H1 (cell line): Measurements from ENCODE around the gene SLC2A4RG. TPM values are rescaled to one million over a fixed set of nuclear protein-coding genes. Genes with fewer than 3 reads are reported as not detected.

ENCODE experiments used
- BCL11A ChIP-seq, 2 experiments: IDR thresholded peaks; one replicate each; pipeline ENCODE4 v1.6.1; 2011; ENCODE audit warnings: low read depth in 2 of 2, low read length in 2 of 2, mild to moderate bottlenecking in 2 of 2
- CBX5 ChIP-seq: fragments of 300-800, 300-1000 bp; sonication (generic); IDR thresholded peaks from 2 replicates; pipeline ENCODE4 v1.7.1; 2016; ENCODE audit warnings: antibody characterized with exemption, low read length, low read depth
- E2F6 ChIP-seq: IDR thresholded peaks from 2 replicates; pipeline ENCODE4 v1.6.1; 2012; ENCODE audit warnings: inconsistent platforms
- SAP30 ChIP-seq: fragments of 300-600 bp; sonication (generic); IDR thresholded peaks from 2 replicates; pipeline ENCODE4 v1.7.1; 2012; ENCODE audit warnings: low read length, moderate library complexity, mild to moderate bottlenecking, inconsistent platforms; ENCODE audit not compliant: insufficient read depth, insufficient replicate concordance
- SIRT6 ChIP-seq: IDR thresholded peaks from one replicate; pipeline ENCODE4 v1.7.1; 2012; ENCODE audit warnings: low read length, inconsistent platforms
- SP4 ChIP-seq: IDR thresholded peaks from 2 replicates; pipeline ENCODE4 v1.6.1; 2012; ENCODE audit warnings: low read length, inconsistent platforms
- SUZ12 ChIP-seq: fragments of 200-600 bp; sonication (generic); IDR thresholded peaks from 2 replicates; pipeline ENCODE4 v1.6.1; 2012; ENCODE audit warnings: mild to moderate bottlenecking, inconsistent platforms, low read length, moderate library complexity, mixed read lengths
- polyA plus RNA-seq, 7 experiments: library from polyadenylated mRNA; depleted of rRNA in 3 of 7; stranded (reverse) in 5 of 7; unstranded in 2 of 7; fragments of >200 nt in 5 of 7; fragments of 200-250 nt in 2 of 7; gene quantifications; 1 replicate in 5 of 7; 2 replicates in 1 of 7; 4 replicates in 1 of 7; pipeline versions ENCODE4 v1.2.1 to v1.2.3, GENCODE V29; 2011 to 2013; ENCODE audit warnings: missing spikeins in 2 of 7, mixed read lengths in 2 of 7
- total RNA-seq: library from RNA; stranded (reverse); fragmentation: NEBNext Ultra II Directional; extraction: Animal tissue kit (Norgen Biotek cat#: 25700); gene quantifications from 2 replicates; pipeline ENCODE4 v1.2.1, GENCODE V29; 2021

The SLC2A4RG gene
- total and polyA plus RNA-seq, 2 of the 8 experiments (the other 6 are each of a cell fraction or from before 2014, with no cell fraction given): 15.9 to 29.1 TPM

DNA sequence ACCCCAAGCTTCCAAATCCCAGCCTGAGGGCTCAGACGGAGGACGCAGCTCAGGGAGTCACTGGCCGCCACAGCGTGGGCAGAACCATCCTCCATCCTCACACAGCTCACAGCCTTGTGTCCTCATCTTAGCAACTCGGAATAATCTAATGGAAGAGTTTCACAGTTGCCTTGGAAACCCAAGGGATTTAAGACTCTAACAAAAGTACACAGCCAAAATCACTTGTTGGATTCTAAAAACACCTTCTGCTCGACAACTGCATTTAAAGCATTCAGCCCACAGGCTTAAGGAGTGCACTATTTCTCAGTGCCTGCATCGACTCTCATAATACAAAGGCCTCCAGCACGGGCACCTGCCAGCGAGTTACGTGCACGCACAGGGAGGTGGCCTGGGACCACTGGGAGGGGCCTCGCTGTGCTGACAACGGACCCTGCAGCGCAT, 46.1 kb downstream of the SLC2A4RG start (continued):
- no peak for TF ChIP-seq SUZ12
- no peak for TF ChIP-seq CBX5
- TF ChIP-seq E2F6: no peak
- TF ChIP-seq BCL11A (IDR thresholded peaks at IDR 0.05; ENCODE audit: low read depth in 2 of 2, low read length in 2 of 2): no peak
- TF ChIP-seq SAP30: no peak
- TF ChIP-seq SP4: no peak
- no peak for TF ChIP-seq SIRT6
